HG03196 (cell line): ENCODE results near the gene GLT1D1.
"Not testable (repeated sequence)": the region's sequence is repeated elsewhere in the genome, so short reads cannot be mapped to it uniquely, and the experiment has no call there.

ENCODE experiments used
- ATAC-seq: cut with Tn5 transposase; IDR thresholded peaks from one replicate; pipeline ENCODE4 v1.9.1; 2021; ENCODE audit not compliant: unreplicated experiment

Gene GLT1D1

GRCh38 chr12:128852885-128853599 lies at the start of gene GLT1D1:
GLT1D1 (plus strand) TSS chr12:128853478; CDS start chr12:128853582, 104 bp downstream.
- ATAC-seq: no peak

GRCh38 chr12:128803788-128804187 lies 49.5 kb upstream of the GLT1D1 start:
- ATAC-seq: no peak

- no peak for ATAC-seq
These were observed 48.5 kb upstream of the GLT1D1 start for GRCh38 chr12:128804762-128805161.

DNA sequence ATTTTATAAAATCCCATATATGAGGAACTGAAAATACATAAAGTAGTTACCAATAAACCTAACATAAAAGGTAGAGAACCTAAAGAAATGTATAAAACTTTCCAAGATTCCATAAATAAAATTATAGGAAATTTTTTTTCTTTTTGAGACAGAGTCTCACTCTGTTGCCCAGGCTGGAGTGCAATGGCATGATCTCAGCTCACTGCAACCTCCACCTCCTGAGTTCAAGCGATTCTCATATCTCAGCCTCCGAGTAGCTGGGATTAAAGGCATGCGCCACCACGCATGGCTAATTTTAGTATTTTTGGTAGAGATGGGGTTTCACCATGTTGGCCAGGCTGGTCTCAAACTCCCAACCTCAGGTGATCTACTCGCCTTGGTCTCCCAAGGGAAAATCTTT lies 47.9 kb upstream of the GLT1D1 start:
- ATAC-seq: not testable (repeated sequence)

DNA sequence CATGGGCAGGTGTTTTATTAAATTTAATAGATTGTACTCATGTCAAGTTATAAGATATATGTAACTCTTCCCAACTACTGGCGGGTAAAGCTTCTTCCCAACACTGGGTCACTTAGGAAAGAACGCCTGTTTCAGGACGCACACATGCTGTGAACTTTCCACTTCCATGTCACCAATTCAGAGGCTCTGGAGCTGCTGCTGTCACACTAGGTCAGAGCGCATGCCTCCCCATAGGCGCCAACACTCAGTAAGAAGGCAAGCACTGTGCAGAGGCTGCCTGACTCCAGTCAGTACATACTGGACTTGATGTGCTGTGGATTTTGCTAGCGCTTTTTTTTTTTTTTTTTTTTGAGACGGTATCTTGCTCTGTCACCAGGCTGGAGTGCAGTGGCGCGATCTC lies 46.7 kb upstream of the GLT1D1 start:
- no peak for ATAC-seq

DNA sequence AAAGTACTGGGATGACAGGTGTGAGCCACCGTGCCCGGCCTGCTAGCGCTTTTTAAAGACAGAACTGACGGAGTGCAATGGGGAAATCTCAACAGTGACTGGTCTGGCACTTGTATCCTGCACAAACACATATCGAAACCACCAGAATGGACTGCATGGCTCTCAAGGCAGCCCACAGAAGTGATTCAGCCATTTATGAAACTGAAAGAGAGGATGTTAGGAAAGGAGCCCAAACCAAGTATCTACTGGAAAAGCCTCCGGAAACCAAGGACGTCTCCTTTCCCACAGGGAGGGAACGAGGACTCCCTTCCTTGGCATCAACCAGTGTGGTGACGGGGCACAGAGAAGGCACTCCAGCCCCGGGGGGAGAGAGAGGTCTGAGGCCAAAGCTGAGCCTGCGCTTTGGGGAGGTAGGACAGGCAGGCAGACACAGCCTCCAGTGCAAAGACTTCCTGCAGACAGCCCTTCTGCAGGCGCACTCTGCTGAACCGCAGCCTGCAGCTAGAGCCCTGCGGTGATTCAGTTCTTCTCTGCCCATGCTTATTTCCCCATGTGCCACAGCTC lies 46.0 kb upstream of the GLT1D1 start:
- ATAC-seq: no peak

DNA sequence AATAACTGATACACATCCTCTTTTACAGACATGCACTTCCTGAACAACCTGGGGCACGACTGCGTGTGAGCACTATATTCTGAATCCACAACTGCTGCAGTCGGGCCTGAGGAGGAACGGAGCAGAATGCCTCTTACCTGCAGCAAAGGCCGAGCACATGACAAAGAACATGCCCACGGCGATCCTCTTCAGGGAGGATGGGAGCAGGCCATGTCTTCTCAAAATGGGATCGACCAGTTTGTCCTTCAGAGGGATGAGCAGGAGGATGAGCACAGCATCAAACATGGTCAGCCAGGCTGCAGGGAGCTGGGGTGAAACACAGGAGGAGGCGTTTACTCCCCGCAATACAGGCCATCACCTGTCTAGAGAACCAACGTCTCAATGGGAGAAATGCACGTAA lies 44.6 kb upstream of the GLT1D1 start:
- no peak for ATAC-seq

DNA sequence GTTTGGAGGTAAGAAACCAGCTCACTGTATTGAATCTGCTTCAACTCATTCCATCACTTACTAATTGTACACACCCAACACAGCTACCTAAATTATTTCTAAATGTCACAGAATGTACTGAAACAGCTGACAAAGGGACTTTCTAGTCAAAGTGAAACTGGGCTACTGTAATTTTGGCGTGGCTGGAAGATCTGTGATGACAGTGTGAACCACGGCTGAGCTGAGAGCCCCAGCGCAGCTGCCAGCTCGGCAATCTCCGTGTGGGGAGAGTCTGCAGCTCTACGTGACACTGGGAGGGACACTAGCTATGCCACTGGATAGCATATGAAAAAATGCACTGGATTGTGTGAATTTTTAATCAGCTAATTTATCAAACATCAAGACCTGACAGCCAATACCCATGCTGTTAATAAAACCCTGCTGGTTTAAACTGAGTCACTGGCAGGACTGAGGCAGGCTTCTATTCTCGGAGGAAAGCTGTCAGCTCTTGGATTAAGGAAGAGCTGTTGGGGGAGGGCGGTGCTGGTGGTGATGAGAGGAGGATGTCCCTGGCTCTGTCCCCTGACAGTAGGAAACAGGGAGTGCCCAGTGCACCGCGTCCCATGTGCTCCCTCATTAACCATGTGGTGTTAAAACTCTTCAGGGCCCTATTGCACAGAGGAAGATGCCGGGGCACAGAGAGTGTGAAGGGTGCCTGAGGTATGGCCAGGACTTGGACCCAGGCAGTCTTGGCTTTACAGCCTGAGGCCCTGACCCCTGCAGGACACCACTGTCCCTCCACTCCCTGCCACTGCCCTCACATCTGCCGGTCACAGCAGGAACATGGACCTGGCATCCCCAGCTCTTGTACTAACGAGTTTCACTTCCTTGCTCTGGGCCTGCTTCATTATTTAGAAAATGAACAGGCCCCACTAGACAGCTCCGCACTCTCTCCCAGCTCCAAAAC lies 42.8 kb upstream of the GLT1D1 start:
- peak; percentile 74 for ATAC-seq

DNA sequence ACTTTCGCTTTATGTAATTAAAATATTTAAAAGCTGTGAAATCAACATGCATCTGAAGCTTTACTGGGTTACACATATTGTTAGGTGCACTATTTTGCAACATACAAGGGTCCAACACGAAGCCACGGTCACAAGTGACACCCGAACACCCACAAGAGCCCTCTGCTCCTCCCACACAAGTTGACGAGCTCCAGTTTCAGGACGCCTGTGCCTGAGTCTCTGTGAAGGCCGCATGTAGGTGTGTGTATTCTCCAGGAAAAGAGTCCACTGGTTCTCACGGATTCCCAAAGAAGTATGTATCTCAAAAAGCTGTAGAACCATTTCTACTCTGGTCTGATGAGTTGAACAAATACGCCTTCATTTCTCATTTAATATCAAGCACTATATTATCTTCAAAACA lies 41.5 kb upstream of the GLT1D1 start:
- ATAC-seq: no peak

GRCh38 chr12:128813392-128813791 lies 39.9 kb upstream of the GLT1D1 start:
- ATAC-seq: no peak

DNA sequence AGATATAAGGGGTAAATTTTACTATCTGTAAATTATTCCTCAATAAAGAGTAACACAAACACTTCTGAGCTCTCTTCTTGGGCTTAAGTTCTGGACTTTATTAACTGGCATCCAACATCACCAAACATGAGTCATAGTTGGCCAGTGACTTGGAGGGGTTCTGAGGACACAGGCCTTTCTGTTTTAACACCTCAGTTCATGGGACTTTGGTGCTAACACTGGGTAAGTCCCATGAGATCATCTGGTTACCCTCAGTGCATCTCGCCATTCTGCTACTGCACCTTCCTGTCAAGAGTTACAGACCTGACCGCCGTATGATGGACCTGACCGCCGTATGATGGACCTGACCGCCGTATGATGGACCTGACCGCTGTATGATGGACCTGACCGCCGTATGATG lies 39.4 kb upstream of the GLT1D1 start:
- peak; percentile 27 for ATAC-seq

DNA sequence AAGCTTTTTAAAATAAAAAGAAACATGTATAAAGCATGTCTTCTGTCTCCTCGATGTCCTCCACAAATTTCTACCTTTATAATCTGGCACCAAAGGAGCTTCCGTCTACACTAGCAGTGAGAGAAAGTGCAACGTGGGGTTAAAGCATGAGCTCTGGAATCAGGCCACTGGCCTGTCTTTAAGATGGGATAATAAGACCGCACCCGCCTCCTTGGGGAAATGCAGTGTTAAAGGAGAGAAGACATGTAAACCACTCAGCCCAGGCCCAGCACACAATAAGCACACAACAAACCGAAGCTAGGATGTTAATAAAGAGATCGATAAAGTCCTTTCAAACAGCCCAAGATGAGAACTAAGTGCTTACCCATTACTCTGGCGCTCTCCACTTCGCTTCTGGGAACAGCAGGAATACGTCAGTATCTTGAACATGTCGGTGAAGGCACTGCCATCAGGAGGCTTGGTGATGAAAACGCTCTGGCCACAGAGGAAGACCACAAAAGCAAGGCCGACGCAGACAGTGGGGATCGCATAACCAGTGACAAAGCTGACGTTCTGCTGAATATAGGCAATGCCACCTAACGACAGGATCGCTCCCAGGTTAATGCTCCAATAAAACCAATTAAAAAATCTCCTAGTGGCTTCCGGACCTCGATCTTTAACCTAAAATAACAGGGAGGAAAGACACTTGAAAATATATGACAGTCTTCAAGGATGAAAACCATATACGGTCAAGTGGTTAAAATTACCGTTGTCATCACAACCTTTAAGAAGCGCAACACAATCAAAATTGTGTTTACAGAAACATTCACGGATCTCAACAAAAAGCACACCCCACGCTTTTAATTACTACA lies 38.6 kb upstream of the GLT1D1 start:
- ATAC-seq: no peak

- no peak for ATAC-seq
These were observed 37.3 kb upstream of the GLT1D1 start for GRCh38 chr12:128815779-128816642.

DNA sequence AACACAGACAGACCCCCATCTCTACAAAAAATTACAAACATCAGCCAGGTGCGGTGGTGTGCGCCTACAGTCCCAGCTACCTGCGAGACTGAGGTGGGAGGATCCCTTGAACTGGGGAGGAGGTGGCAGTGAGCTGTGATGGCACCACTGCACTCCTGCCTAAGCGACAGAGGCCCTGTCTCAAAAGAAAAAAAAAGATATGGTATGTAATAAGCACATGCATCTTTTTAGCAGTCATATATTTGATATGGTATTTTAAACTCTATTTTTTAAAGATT lies 36.7 kb upstream of the GLT1D1 start:
- ATAC-seq: no peak

GRCh38 chr12:128817111-128818015 lies 35.9 kb upstream of the GLT1D1 start:
- ATAC-seq: peak; percentile 50

DNA sequence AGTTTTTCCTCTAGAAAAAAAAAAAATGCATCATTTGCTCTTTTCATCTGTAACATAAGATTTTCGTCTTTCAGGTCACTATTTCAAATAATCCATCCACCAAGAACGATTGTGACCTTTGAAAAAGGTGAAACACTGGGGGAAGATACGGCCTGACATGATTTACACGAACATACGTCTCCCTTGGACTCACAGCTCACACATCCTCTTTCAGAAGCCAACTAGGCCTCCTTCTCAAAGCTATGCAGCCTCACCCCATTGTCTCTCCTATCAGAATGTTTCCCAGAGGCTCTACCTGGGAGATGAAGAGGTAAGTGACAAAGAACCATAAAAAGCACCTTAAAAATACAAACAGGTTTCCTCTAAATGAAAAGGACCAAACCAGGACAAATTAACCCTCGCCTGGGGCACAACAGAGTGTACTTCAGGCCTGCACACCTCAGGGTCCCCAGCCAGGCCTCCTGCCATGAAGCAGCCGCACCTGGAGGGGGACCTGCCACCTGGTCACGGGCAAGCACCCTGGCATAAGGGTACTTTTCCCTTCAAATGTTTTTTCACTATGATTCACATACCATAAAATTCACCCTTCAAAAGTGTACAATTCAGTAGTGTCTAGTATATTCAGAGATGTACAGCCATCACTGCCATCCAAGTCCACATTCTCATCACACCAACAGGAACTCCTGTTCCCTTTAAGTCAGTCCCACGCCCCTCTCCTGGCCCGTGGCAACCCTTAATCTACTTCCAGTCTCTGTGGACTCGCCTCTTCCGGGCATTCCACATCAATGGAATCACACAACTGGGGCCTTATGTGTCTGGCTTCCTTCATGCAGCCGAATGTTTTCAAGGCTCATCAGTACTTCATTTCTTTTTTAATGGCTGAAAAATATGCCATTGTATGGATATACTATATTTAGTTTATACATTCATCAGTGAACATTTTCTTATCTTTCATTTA lies 34.9 kb upstream of the GLT1D1 start:
- ATAC-seq: peak; percentile 31

- ATAC-seq: no peak
These were observed 33.8 kb upstream of the GLT1D1 start for GRCh38 chr12:128819293-128820144.
